OCI-LY7 (cell line): ENCODE measurements around the gene TMEM87A.

ENCODE experiments used
- EZH2phosphoT487 ChIP-seq: fragments of 200-600 bp; sonication (generic); IDR thresholded peaks from 2 replicates; pipeline ENCODE4 v1.6.1; 2018; ENCODE audit warnings: low read depth, borderline replicate concordance, mild to moderate bottlenecking, mixed run types, antibody characterized with exemption, low read length, moderate library complexity, mixed read lengths
- TF ChIP-seq, protein P1 (sequence below): fragments of 200-600 bp; sonication (generic); conservative IDR thresholded peaks from 2 replicates; pipeline ENCODE4 v1.5.1; 2014; ENCODE audit warnings: mild to moderate bottlenecking, antibody characterized with exemption, low read length, moderate library complexity, mixed read lengths

DNA sequence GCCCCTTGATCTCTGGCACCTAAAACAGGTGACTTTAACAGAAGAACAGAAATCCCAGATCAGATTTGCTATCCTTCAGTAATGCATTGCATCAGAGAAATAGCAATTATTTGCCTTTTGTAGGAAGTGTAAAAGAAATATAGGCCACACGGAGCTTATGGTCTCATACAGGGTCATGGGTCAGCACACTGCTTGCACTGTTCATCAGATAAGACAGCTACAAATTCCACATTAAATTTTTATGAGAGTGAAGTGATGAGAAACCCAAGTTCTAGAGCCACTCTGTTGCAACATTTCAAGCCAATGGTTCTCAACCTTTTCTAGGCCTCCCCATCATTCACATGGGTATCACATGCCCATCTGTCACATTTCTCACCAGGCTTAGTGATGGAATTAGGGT, 33.4 kb upstream of the TMEM87A start:
- TF ChIP-seq, protein P1, sequence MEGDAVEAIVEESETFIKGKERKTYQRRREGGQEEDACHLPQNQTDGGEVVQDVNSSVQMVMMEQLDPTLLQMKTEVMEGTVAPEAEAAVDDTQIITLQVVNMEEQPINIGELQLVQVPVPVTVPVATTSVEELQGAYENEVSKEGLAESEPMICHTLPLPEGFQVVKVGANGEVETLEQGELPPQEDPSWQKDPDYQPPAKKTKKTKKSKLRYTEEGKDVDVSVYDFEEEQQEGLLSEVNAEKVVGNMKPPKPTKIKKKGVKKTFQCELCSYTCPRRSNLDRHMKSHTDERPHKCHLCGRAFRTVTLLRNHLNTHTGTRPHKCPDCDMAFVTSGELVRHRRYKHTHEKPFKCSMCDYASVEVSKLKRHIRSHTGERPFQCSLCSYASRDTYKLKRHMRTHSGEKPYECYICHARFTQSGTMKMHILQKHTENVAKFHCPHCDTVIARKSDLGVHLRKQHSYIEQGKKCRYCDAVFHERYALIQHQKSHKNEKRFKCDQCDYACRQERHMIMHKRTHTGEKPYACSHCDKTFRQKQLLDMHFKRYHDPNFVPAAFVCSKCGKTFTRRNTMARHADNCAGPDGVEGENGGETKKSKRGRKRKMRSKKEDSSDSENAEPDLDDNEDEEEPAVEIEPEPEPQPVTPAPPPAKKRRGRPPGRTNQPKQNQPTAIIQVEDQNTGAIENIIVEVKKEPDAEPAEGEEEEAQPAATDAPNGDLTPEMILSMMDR = no peak
- no peak for TF ChIP-seq EZH2phosphoT487
